ENCODE measurements around the gene FBXW7.
A peak's percentile ranks its signal among the peaks of the same experiment; 100 is the strongest.
"Not testable (repeated sequence)": the region's sequence is repeated elsewhere in the genome, so short reads cannot be mapped to it uniquely, and the experiment has no call there.

FBXW7 gene, protein sequence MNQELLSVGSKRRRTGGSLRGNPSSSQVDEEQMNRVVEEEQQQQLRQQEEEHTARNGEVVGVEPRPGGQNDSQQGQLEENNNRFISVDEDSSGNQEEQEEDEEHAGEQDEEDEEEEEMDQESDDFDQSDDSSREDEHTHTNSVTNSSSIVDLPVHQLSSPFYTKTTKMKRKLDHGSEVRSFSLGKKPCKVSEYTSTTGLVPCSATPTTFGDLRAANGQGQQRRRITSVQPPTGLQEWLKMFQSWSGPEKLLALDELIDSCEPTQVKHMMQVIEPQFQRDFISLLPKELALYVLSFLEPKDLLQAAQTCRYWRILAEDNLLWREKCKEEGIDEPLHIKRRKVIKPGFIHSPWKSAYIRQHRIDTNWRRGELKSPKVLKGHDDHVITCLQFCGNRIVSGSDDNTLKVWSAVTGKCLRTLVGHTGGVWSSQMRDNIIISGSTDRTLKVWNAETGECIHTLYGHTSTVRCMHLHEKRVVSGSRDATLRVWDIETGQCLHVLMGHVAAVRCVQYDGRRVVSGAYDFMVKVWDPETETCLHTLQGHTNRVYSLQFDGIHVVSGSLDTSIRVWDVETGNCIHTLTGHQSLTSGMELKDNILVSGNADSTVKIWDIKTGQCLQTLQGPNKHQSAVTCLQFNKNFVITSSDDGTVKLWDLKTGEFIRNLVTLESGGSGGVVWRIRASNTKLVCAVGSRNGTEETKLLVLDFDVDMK

DNA sequence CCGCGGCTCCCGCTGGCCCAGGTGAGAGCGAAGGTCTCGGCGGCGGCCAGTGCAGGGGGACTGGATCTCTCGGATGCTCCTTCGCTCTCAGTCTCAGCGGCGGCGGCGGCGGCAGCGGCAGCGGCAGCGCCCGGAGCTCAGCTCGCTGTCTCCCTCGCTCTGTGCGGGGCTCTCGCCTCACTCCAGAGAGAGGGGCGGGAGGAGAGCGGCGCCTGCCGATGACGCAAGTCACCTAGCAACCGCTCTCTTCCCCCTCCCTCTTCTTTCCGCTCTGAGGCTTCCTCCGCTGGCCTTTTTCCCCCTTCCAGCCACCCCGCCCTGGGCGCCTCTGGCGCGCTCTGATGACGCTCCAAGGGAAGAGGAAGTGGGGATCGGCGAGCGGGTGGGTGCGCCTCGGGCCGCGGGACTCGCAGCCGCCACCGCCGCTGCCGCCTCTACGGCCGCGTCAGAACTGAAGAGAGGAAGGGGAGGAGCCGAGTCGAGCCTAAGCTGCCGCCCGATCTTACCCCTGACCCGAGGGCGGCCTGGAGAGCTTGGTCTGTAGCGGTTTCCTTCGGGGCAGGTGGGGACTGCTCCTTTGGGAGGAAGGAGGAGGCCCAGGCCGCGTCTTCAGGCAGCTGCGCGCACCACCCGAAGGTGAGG is at the start of gene FBXW7:
Gene FBXW7 (minus strand): TSS at position 190 of the 642 bp plus-strand sequence. CDS start 124,289 bp downstream, outside the sequence.
- DNase-seq (ENCODE audit: low spot score), result peak; percentile 98

DNA sequence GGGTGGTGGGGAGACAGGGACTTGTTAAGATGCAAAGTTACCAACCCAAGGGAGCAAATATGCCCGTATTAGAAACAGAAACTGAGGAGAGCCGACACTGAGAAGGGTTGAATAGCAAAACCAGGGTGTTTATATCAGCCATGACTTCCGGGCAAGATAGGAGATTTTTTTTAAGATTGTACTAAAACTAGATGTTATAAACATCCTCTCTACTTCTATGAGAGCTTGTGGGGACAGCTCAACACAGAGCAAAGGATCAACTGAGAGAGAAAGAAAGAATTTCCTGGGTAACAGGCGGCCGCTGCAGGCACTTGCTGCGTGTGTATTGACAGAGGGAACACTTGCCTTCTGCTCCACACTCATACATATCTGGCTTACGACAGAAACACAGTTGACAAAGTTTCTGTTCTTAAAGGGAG is 49.1 kb upstream of the FBXW7 start:
- no peak for DNase-seq (ENCODE audit: low spot score)

DNA sequence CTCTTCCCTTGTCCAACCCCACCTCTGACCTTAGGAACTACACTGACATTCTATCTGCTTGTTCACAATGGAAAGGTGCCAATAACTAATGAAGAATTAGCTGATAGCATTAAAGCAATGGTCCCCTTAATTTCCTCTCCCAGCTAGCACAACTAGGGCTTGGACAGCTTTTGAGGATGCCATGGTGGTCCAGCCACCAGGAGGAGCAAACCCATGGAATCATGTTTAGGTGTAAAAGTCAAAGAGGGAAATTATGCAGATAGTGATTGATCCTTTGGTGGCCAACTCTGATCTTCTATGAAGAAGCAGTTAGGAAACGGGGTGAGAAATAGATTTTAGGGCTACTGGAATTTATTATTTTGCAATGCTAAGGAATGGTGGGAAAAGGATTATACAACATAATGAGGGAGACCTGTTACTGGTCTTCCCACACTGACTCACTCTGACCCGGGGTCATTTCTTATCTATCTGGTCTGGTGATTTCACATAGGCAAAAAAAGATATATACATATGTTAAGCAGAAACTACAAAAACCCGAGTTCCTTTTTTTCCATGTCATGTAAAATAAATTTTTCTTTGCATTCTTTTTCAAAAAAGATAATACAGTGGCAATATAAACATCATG is 45.8 kb upstream of the FBXW7 start:
- DNase-seq (ENCODE audit: low spot score), result no peak

DNA sequence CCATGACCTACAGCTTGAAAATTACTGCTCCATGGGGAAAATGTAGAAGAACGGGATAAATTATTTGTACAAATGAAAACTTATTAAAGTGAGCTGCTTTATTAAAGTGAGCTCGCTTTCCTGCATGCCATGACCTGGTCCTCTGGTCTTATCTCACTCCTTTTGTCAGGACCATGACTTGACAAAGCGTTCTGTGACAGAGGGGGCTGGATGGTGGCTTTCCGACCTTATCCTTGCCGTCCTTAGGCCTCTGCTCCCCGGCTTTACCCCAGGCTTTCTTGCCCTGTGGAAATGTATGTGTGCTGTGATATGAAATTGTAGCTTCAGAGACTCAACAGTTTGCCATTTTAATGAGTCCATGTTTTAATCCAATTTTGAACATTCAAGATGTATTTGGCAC is 44.0 kb upstream of the FBXW7 start:
- no peak for DNase-seq (ENCODE audit: low spot score)

DNA sequence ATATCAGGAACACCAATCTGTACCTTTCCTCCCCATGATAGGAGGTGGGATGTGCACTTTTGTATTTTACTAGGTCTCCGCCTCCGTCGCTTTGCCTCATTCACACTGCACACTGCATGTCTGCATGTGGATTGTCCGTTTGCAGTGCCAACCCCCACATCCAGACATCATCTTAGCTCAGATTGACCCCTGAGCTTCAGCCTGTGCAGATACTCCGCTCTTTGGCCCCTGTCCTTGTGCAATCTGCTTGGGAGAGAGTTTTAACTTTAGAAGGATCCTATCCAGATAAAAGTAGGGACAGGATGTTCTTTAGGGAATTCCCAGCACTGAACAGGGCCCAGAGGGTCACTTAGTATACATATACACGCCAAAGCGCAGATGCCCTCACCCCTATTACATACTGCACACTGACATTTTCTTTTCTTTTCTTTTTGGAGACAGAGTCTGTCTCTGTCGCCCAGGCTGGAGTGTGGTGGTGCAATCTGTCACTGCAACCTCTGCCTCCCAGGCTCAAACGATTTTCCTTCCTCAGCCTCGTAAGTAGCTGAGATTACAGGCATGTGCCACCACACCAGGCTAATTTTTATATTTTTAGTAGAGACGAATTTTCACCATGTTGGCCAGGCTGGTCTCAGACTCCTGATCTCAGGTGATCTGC is 43.3 kb upstream of the FBXW7 start:
- no peak for DNase-seq (ENCODE audit: low spot score)

DNA sequence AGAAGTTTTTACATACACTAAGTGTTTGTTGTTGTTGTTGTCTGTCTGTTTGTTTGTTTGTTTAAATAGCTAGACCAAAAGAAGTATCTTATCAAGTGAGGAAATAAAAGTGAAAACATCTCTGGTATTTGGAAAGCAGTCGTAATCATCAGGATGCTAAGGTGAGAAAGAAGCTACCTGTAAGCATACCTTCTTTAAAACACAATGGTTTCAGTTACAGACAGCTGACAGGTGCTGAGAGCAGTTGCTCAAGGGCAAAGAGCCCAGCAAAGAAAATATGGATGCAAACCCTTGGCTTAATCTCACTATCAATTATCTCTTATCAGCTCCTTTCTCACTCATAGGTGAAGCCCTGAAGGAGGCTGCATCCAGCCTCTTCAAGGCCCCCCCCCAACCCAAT is 42.8 kb upstream of the FBXW7 start:
- no peak for DNase-seq (ENCODE audit: low spot score)

DNA sequence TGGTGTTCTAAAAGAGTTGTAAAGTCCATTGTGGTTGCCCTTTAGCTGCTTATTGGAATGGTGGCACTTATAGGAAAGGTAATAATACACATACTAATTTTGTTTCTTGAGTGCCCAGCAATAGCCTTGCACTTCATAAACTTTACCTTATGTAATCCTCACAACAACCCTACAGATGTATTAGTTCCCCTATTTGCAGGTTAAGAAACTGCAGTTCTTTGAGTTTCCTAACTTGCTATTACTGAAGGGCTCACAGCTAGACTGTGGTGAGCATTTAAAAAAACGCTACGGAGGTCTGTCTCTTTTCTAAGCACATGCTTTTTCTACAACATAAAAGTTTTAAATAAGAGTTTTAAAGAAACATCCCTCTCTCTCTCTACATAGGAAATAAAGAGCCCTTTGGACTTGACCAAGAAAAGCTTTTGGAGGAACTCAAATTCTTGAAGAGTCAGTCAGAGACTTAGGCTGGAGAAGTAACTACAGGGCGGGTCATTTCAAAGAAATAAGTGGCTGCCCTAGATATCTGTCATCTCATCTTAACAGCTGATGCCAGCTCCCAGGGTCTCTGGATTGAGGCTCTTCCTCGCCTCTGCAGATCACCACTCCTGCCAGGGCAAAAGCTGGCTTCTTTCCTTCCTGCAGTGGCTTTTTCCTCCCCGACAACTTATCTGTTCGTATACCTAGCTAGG is 42.0 kb upstream of the FBXW7 start:
- DNase-seq (ENCODE audit: low spot score), result peak; percentile 21

DNA sequence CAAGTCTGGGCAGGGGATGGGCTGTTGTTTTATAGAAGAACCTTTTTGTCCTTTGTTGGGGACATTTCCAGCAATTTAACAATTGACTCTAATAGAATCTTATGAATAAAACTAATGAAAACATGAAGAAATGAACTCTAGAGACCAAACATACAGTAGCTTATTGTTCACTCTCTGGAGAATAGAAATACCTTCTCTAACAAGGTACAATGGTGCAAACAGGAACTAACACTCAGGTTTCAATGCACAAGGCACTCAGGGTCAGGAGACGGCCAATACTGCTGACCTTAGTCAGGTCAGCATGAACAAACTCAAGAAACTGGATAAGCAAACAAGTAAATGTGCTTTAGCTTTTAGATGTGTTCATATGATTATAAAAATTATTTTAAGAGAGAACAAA is 39.6 kb upstream of the FBXW7 start:
- no peak for DNase-seq (ENCODE audit: low spot score)

DNA sequence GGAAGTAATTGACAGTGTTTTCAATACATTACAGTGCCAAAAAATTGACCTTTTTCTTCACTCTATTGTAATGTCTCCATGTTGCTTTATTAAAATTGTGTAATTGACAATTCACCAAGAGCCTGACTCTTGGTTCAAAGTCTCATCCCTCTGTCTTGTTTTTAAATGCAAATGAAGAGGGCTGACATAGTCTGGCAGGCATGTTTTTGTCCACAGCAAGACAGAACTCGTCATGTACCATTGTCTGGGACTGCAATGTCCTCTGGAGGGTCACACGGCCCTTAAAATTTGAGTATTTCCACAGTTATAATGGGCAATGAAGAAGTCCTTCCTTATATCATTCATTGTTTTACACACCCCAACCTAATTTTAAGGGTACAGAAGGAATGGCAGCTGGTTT is 38.0 kb upstream of the FBXW7 start:
- DNase-seq (ENCODE audit: low spot score), result no peak

DNA sequence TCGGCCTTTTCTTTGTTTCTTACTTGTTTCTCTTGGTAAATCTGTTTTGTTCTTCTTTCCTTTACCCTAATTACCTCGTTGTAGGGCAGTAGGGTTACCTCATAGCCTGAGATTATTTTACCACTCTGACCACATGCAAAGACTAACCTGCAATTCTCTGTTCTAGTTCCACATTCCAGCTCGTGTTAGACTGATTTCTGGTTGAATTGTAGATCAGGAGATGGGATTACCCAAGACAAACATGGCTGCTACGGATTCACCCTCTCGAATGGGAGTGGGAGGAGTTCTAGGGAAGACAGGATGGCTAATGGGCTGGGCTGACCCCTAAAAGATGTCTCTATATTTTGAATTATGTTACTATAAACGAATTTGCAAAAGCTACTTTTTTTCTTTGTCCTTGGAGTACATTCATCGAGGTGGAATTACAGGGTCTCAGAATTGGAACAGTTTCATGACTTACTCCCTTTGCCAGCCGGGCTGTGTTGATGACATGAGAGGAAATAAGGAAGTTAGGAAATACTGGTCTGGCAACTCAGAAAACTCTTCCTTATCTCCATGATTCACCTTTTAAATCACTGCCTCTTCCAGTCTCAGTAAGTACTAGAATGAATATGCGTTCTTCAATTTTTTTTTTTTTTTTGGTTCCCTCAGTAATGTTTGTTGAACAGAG is 36.7 kb upstream of the FBXW7 start:
- no peak for DNase-seq (ENCODE audit: low spot score)

DNA sequence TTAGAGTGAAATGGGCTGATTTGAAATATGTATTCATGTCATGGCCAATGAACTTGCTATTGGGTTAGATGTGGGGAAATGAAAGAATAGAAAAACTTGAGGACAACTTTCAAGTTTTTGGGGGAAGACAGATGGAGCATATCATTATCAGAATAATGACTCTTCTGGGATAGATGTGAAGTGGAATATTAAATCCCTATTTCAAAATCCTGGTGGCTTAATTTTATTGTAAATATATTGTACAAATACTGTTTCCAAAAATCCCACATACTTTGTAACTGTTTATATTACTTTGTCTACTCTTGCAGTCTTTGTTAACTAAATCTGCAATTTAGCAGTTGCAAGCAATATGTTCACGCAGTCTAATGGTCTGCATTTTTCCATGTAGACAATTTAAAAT is 35.9 kb upstream of the FBXW7 start:
- DNase-seq (ENCODE audit: low spot score), result no peak

DNA sequence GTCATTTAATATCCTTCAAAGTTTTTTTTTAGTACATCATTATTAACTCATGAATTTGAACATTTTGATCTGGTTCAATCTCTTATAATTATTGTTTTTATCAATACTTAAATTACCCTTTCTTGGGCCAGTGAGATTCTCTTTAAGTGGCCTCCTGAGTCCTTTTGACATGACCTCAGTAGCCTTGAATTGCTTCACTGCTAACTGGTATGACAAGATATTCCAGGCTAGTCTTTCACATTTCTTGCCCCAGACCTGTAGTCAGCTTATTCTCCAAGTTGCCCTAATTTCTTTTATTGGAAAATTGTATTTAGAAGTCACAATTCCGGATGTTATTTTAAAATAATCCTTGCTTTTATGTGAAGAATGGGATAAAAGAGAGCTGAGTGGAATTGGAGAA is 35.4 kb upstream of the FBXW7 start:
- DNase-seq (ENCODE audit: low spot score), result no peak

DNA sequence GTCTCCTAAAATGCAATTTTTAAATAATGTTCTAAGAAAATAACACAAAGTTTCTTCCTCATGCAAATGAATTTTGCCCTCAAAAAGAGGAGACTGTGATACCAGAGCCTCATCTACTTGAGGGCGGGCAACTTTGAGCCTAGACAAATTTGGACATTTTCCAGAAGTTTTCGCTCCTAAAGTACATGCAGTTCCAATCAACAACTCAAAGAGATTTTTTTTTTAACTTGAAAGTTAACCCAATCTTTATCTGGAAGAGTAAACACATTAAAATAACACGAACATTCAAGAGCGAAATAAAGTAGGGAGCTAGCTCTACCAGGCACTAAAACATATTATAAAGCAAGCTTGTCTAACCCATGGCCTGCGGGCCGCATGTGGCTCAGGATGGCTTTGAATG is 29.4 kb upstream of the FBXW7 start:
- no peak for DNase-seq (ENCODE audit: low spot score)

DNA sequence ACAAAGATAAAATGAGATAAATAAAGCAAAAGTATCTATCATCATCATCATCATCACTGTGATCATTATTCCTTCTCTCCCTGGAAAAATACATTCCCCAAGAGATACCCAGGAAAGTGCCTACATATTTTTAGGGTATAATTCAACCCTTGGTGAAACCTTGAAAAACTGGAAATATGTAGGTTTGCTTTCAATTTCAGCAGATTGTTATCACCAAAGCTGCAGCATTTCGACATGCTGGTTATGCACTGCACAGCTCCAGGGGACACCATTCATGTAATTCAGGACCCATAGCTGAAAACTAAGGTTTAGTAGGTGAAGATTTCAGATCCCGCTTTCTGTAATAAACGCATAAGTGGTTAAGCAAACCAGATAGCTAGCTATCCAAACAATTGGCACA is 28.4 kb upstream of the FBXW7 start:
- no peak for DNase-seq (ENCODE audit: low spot score)

DNA sequence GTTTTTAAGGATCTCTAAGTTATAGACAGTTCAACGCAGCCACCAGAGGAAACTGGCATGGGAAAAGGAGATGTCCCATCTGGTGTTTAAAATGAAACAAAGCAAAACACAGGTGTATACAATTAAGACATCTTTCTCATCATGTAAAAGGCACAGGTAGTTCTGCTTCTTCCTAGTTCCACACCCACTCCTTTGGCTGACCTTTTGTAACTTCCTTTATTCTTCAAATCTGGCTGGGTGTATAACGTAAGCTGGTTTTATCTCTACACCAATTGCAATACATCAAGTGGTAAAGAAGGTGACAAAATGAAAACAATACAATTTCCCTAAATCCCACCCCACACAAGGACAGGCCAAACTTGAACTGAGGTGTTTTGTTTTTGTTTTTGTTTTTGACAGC is 27.3 kb upstream of the FBXW7 start:
- DNase-seq (ENCODE audit: low spot score), result no peak

DNA sequence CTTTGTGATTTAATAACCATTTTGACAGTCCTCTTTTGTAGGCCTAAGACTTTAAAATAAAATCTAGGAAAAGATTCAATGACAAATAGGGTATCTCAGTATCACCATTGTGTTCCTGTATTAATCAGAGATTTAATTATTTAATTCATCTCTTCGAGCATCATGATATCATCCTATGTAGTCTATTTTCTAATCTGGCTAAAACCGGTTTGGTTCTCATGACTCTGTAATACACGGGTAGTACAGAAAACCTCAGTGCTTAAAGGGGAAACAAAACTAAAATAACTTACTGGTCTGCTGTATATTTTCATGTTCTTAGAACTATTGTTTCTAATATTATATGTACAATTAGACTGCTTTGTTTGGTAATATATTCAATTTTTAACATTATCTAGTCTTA is 23.7 kb upstream of the FBXW7 start:
- DNase-seq (ENCODE audit: low spot score), result no peak

DNA sequence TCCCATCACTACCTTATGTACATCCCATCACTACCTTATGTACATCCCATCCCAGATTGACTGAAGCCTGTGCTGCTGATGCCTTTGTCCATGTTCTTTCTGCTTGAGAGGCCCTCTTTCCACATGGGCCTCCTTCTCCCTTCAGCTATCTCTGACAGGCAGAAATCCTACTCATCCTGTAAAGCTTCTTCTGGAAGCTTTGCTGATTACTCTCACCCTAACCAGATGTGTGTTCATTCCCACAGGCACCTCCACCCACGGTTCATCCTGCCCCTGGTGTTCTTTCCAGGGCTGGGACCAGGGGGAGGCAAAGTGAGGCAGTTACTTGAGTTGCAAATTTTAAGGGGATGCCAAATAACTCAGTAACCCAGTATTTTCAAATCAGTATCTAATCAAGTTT is 22.5 kb upstream of the FBXW7 start:
- DNase-seq (ENCODE audit: low spot score), result no peak

DNA sequence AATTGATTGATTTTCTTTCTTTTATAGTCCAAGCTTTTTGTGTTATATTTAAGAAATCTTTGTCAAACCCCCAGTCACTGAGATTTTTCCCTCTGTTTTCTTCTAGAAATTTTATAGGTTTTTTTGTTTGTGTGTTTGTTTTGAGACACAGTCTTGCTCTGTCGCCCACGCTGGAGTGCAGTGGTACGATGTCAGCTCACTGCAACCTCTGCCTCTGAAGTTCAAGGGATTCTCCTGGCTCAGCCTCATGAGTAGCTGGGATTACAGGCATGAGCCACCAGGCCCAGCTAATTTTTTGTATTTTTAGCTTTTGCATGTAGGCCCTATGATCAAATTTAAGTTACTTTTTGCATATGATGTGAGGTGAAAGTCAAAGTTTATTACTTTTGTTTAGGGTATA is 20.9 kb upstream of the FBXW7 start:
- no peak for DNase-seq (ENCODE audit: low spot score)

DNA sequence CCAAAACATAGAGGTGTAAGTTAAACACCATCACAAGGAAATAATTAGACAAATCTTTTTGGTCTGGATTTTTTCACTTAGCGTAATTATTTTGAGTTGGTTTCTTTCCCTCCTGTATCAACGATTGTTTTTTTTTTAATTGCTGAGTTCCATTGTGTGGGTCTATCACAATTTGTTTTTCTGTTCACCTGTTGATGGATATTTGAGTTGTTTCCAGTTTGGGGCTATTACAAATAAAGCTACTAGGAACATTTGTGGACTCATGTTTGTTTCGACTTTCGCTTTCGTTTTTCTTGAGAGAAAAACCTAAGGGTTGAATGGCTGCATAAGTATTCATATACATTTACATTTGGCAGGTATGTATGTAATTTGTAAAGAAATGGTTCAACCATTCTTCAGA is 20.4 kb upstream of the FBXW7 start:
- no peak for DNase-seq (ENCODE audit: low spot score)

DNA sequence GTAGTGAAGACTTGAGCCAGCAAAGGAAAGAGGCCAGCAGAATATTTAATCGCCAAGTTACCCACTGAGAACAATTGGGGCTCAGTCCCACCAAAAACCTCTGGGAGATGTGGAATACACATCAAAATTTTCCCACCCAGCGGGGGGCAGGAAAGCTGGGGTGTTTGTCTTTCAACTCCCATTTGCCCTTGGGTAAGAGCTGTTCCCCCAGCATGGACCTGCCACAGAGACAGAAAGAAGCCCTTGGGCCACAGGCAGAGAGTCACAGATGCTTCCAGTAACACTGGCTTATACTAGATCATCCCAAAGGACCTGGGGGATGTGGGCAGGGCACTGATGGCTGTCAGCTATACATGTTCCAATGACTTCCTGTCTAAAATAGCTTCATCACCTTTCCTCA is 18.9 kb upstream of the FBXW7 start:
- no peak for DNase-seq (ENCODE audit: low spot score)

DNA sequence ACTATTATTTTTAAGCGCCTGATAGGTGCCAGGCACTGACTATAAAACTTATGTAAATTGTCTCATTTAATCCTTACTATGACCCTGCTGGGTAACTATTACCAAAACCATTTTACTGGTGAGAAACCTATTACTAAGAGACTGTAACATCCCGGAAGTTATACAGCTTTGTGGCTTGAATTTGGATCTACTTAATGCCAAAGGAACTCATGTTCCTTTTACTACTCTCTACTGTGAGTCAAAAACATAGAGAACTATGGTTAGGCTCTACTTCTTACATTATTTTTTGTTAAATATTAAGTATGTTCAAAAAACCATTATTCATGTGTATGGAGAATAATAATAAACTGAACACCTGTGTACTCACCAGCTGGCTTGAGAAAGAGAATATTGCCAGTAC is 14.8 kb upstream of the FBXW7 start:
- DNase-seq (ENCODE audit: low spot score), result not testable (repeated sequence)

Data from AG20443 (cell line).